Stimulated activated CD8-positive, alpha-beta memory T cell treated with anti-CD3 and anti-CD28 coated beads, Interleukin-2, amount 100 ng/mL, for 48 hours (primary cell): ENCODE data around the gene COQ6.
"Not testable (repeated sequence)": the region's sequence is repeated elsewhere in the genome, so short reads cannot be mapped to it uniquely, and the experiment has no call there.

Experiments
- DNase-seq, 2 donors: peaks; one replicate each; pipeline ENCODE4 v3.0.0-alpha.2; 2020; ENCODE audit warnings: low read depth in 2 of 2

Gene COQ6

DNA sequence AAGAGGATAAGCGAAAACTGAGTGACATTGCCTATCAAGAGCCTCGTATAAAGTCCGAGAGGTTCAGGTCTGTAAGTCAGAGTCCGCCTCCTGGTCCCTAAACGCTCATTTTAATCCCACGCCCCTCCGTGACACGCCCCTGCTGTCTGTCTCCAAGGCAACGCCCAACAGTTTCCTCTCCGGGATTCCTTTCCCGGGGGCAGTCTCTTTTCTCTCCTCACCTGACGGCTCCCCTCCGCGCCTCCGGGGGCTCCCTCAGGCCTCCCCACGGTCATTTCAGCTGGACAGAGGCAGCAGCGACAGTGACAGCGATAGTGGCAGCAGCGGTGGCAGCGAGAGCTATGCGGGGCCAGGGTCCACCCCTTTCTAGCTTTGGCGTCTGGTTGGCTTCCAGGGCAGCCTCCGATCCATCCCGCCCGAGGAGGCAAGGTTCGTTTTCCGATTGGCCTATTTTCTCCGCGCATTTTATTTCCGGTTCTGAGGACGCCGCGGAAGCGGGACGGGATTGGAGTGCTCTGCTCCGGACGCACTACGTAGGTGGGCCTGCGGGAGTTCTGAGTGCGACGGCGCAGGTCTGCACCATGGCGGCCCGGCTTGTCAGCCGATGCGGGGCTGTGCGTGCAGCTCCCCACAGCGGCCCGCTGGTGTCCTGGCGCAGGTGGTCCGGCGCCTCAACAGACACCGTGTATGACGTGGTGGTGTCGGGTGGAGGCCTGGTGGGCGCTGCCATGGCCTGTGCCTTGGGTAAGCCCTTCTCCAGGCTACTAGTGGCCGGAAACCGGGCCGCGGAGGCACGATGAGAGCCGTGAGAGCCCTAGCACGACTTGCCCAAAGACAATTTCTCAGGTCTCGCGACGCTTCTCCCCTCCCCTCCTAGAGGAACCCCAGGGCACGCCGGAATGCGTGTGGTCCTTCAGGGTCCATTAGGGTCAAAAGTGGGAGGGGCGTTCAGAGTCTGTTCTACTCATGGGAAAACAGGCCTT, at the start of gene COQ6, which contains the start of gene FAM161B:
Gene COQ6 (plus strand): TSS at position 551 of the 983 bp plus-strand sequence. CDS start 31 bp downstream, at position 582.
Gene FAM161B (minus strand): TSS at position 343 of the 983 bp plus-strand sequence. CDS start 68 bp downstream, at position 275.
- peak; percentile 84 to 89 for DNase-seq

DNA sequence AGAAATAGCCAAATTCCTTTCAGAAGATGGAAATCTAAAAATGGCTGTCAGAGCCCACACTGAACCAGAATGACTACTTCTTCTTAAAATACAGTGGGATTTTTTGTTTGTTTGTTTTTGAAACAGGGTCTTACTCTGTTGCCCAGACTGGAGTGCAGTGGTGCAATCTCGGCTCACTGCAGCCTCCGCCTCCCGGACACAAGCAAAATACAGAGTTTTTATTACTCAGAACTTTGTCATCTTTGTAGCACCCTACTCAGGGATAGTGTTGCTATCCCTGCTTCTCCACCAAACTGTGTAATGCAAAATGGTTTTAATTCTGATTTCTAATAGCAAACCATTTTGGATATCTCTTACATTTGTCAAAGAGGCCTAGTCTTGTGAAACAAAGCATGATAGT, 47.1 kb upstream of the COQ6 start:
- DNase-seq: no peak

DNA sequence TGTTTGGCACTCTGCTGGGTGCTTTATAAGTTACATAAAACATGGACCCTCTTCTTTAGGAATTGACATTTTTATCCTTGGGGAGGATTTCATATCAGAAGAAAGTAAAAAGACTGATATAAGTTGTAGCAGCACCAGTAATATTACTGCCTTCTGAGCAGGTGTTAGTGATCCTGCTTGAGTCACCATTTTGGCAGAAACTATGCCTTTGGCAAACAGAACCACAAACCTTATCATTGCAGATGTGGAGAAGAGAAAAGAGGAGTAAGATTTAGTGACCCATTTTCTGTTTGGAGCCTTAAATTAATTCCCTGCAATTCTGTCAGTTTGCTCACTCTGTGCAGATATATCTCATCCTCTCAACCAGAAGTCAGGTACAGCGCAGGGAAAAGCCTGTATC, 40.4 kb upstream of the COQ6 start:
- no peak for DNase-seq

GRCh38 chr14:73913256-73913655, 36.8 kb upstream of the COQ6 start:
- DNase-seq: no peak

GRCh38 chr14:73916324-73916723, 33.8 kb upstream of the COQ6 start:
- no peak for DNase-seq

- DNase-seq: not testable (repeated sequence)
Observed at GRCh38 chr14:73919457-73919856, 30.6 kb upstream of the COQ6 start.

DNA sequence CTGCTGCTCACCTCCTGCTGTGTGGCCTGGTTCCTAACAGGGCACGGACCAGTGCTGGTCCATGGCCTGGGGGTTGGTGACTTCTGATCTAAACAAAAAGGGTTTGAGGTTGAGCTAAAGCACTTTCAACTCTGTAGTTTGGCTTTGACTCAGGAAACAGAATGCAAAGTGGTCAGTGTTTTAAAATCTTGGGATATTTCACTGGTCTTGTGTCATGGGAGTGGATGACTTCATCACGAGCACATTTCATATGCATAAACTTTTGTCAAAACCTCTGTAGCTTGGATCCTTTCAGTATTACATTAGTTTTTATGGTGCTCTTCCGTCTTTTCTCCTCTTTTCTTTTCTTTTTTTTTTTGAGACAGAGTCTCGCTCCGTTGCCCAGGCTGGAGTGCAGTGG, 25.8 kb upstream of the COQ6 start:
- no peak for DNase-seq

- no peak for DNase-seq
Observed at GRCh38 chr14:73935666-73936065, 14.4 kb upstream of the COQ6 start.

DNA sequence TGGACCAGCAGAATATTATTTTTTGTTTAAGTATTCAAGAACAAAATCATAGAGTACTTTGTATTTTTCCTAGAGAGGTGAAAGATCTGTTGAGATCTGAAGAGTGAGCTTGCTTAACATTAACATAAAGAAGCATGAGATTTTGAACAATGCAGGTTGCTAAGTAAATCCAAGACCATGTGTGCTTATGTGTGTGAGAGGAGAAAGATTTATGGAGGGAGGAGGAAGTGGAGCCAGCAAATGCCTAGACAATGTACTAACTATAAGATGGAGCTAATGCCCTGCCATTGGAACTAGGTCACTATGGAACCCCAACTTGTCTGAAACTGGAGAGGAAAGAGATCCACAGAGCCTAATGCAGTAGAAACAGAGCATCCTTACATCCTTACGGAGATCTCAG, 13.6 kb upstream of the COQ6 start:
- no peak for DNase-seq

GRCh38 chr14:73937012-73937411, 13.1 kb upstream of the COQ6 start:
- no peak for DNase-seq

- DNase-seq: no peak
Observed at GRCh38 chr14:73942180-73942579, 7.9 kb upstream of the COQ6 start.

GRCh38 chr14:73943083-73943482, 7.0 kb upstream of the COQ6 start:
- DNase-seq: no peak

DNA sequence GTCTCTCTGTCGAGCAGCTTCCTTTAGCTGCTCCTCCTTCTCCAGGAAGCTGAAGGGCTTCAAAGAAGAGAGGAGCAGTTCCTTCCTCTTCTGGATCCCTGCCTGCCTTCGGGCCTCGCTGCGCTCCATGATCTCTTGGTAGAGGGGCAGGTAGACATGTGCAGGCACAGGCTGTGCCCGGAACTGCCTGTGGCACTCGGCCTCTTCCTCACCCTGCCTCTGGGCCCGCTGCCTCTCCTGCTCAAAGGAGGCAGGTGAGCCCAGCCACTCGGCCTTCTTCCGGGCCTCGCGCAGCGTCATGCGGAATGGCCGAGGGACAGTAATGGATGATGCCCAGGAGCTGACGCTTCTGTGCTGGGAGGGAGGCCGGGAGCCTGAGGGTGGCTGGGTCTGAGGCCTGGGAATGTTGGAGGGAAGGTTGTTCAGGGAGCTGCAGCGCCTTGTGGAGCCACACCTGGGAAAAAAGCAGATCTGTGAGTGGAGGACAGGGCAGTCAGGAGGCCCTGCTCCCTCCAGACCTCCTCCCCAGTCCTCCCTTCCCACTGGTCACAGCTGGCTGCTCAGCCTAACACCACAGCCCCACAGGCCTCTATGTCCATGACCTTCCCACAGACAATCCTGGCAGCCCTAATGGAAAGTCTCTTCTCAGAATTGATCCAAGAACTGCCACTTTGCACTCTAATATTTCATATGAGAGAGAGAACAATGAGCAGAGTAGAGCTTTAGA, 5.5 kb upstream of the COQ6 start:
- DNase-seq: no peak

DNA sequence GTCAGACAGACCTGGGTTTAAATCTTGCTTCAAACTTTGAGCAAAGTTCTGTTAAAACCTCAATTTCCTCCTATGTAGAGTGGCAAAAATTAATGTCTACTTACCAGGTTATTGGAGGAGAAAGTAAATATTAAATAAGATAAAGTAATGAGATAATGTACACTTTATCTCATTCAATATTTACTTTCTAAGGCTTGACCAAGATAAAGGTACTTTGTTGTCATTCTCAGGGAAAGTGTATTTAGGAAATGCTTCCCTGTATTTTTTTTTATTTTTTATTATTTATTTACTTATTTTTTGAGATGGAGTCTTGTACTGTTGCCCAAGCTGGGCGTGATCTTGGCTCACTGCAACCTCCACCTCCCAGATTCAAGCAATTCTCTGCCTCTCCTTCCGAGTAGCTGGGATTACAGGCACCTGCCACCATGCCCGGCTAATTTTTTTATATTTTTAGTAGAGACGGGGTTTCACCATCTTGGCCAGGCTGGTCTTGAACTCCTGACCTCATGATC, 4.9 kb upstream of the COQ6 start:
- no peak for DNase-seq

DNA sequence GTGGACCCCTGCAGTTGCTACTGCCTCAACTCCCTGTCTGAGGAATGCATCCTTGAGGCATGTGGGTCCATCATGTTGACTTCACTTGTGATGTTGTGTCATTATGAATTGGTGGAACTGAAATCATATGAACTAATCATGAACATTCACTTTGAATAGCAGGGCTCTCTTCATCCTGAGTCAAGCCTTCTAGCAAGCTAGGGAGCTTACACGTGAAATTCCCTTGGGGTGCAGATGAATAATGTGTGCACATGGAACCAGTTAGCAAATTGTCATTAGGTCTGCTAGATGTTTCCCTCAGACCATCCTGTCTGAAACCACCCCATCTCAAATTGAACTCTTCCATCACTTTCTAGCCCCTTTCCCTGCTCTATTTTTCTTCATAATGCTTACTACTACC, 3.6 kb downstream of the COQ6 start:
- DNase-seq: no peak

- no peak for DNase-seq
Observed at GRCh38 chr14:73955674-73956073, 5.6 kb downstream of the COQ6 start.

- DNase-seq: no peak
Observed at GRCh38 chr14:73958591-73958990, 8.5 kb downstream of the COQ6 start.

DNA sequence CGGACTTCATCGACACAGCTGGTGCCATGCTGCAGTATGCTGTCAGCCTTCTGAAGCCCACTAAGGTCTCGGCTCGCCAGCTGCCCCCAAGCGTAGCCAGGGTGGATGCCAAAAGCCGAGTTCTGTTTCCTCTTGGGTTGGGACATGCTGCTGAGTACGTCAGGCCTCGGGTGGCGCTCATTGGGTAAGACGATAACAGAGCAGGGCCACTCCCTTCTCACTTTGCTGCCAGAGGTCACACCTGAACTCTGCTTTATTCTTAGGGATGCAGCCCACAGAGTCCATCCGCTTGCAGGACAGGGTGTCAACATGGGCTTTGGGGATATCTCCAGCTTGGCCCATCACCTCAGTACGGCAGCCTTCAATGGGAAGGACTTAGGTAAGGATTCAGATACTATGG, 11.1 kb downstream of the COQ6 start:
- no peak for DNase-seq

DNA sequence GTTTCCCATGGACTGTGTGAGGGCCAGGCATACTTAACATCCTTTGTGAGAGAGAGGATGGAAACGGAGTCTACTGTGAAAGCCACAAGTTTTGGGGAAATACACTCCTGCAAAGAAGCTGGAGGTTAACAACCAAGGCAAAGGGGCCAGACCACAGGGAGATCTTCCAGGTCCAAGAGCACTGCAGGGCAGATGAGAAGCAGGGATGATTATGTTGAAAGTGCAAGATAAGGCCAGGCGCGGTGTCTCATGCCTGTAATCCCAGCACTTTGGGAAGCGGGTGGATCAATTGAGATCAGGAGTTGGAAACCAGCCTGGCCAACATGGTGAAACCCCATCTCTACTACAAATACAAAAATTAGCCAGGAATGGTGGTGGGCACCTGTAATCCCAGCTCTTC, 15.1 kb downstream of the COQ6 start:
- DNase-seq: no peak

DNA sequence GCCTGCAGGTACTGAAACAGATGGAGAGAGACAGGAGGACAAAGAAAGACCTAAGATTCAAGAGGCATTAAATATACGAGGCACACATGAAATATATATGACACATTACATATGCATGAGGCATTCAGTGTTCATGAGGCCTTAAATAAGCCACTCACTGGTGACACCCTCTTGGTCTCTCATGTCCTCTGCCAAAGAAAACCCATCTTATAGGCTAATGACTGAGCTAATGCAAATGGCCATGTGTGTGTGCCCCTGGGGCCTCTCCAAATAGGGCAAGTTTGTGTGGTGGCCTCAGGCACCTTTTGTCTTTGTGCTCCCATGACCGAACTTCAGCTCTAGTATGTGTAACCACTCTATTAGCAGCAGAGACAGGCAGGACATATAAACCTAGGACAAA, 18.8 kb downstream of the COQ6 start:
- no peak for DNase-seq

GRCh38 chr14:73973497-73973896, 23.4 kb downstream of the COQ6 start:
- DNase-seq: no peak

DNA sequence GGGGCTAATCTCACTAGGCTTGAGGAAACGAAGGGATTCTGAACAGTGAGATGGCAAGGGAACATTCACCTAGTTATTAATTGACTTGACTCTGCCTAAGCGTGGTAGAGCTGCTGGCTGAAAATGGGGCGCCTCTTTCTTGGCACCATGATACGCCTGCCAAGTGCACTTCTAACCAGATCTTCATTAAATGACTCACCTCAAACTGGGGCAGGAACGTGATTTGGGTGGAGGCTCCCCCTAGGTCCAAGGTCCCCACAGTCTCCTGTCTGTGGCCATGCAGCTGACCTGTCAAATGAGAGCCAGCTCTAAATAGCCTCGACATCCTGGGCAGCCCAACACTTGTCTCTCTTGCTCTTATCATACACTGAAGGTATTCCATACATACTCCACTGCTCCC, 26.0 kb downstream of the COQ6 start:
- no peak for DNase-seq

GRCh38 chr14:73977896-73978295, 27.8 kb downstream of the COQ6 start:
- DNase-seq: no peak
